ENCODE measurements around the gene CNTNAP5.

DNA sequence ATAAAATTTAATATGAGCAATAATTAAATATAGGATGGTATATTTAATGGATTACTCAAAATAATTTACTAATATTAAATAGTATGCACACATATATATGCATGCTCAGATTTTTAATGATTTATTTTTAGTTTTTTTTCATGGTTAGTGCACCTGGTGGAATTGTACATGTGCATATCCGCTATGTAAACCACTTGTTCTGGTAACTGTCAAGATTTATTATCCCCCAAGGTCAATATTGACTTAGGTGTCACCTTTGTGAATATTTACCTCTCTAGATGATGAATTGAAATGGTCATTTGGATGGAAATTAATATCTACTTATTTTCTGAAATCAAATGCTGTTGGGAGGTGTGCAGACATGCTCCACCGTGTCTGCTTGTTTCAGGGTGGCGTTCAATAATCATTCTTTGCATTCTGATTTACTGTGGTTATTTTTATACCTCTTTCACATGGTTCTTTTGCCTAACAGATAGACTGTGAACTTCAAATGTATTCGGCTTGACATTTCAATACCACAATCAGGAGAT is 14.7 kb downstream of the CNTNAP5 start:
- TF ChIP-seq TAF1 (conservative IDR thresholded peaks at IDR 0.05) = no peak
- TF ChIP-seq, protein P1, sequence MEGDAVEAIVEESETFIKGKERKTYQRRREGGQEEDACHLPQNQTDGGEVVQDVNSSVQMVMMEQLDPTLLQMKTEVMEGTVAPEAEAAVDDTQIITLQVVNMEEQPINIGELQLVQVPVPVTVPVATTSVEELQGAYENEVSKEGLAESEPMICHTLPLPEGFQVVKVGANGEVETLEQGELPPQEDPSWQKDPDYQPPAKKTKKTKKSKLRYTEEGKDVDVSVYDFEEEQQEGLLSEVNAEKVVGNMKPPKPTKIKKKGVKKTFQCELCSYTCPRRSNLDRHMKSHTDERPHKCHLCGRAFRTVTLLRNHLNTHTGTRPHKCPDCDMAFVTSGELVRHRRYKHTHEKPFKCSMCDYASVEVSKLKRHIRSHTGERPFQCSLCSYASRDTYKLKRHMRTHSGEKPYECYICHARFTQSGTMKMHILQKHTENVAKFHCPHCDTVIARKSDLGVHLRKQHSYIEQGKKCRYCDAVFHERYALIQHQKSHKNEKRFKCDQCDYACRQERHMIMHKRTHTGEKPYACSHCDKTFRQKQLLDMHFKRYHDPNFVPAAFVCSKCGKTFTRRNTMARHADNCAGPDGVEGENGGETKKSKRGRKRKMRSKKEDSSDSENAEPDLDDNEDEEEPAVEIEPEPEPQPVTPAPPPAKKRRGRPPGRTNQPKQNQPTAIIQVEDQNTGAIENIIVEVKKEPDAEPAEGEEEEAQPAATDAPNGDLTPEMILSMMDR (IDR thresholded peaks at IDR 0.05; ENCODE audit: low read depth, low read length, missing input control) = no peak
- no peak for TF ChIP-seq FOXA1 (IDR thresholded peaks at IDR 0.05)
